ENCODE measurements around the gene SYNCRIP. TPM values are rescaled to one million over a fixed set of nuclear protein-coding genes. Genes with fewer than 3 reads are reported as not detected.
"Not testable (repeated sequence)": the region's sequence is repeated elsewhere in the genome, so short reads cannot be mapped to it uniquely, and the experiment has no call there.

Gene SYNCRIP
- polyA plus RNA-seq, 1 donor from 2014 or later = 111 TPM

- Histone ChIP-seq H3K27ac (ENCODE audit: low read length) (no peak overlapping the region), H3K9ac (ENCODE audit: low read length) (no peak overlapping the region), H3K9me3 (ENCODE audit: low read length) (no peaks in the 10 kb centered on the region), H4K20me1 (ENCODE audit: insufficient read depth) (peaks cover 24% of the 10 kb centered on the region), H2AFZ (ENCODE audit: low read depth, low read length) (no peak overlapping the region), H3K9me2 (ENCODE audit: insufficient read depth, low read length) (no peaks in the 10 kb centered on the region), H3K27me3 (ENCODE audit: insufficient read depth, low read depth, low read length) (no peaks in the 10 kb centered on the region), H3F3A (ENCODE audit: insufficient read depth, low read length, poor library complexity, severe bottlenecking) (peaks cover 4% of the 10 kb centered on the region), H3K36me3 (ENCODE audit: insufficient read depth, low read length) (peaks cover 13% of the 10 kb centered on the region), H3K79me2 (replicated peaks; ENCODE audit: insufficient read depth, low read length) (peaks cover 84% of the 10 kb centered on the region), H3K4me2 (ENCODE audit: low read length) (no peak overlapping the region), H3K4me3 (ENCODE audit: low read length) (no peak overlapping the region)
- TF ChIP-seq EZH2 (IDR thresholded peaks at IDR 0.05; ENCODE audit: borderline replicate concordance, insufficient read depth, low read length, poor library complexity, severe bottlenecking) = no peak
- TF ChIP-seq EP300 (conservative IDR thresholded peaks at IDR 0.05; ENCODE audit: poor library complexity, severe bottlenecking) = no peak
- no peak for TF ChIP-seq SMC3 (conservative IDR thresholded peaks at IDR 0.05; ENCODE audit: poor library complexity)
- no peak for TF ChIP-seq POLR2AphosphoS5 (IDR thresholded peaks at IDR 0.05)
- TF ChIP-seq REST (IDR thresholded peaks at IDR 0.05; ENCODE audit: borderline replicate concordance) = no peak
- no peak for TF ChIP-seq TAF1 (IDR thresholded peaks at IDR 0.05; ENCODE audit: low read depth)
- TF ChIP-seq MXI1 (conservative IDR thresholded peaks at IDR 0.05; ENCODE audit: poor library complexity, severe bottlenecking) = no peak
- TF ChIP-seq, protein P1, sequence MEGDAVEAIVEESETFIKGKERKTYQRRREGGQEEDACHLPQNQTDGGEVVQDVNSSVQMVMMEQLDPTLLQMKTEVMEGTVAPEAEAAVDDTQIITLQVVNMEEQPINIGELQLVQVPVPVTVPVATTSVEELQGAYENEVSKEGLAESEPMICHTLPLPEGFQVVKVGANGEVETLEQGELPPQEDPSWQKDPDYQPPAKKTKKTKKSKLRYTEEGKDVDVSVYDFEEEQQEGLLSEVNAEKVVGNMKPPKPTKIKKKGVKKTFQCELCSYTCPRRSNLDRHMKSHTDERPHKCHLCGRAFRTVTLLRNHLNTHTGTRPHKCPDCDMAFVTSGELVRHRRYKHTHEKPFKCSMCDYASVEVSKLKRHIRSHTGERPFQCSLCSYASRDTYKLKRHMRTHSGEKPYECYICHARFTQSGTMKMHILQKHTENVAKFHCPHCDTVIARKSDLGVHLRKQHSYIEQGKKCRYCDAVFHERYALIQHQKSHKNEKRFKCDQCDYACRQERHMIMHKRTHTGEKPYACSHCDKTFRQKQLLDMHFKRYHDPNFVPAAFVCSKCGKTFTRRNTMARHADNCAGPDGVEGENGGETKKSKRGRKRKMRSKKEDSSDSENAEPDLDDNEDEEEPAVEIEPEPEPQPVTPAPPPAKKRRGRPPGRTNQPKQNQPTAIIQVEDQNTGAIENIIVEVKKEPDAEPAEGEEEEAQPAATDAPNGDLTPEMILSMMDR (IDR thresholded peaks at IDR 0.05; ENCODE audit: poor library complexity, severe bottlenecking) = no peak
- no peak for TF ChIP-seq RAD21 (conservative IDR thresholded peaks at IDR 0.05)
Measured at GRCh38 chr6:85637579-85637978, 5.1 kb downstream of the SYNCRIP start.

GRCh38 chr6:85632164-85632942 is 10.3 kb downstream of the SYNCRIP start:
- no peak for TF ChIP-seq REST (IDR thresholded peaks at IDR 0.05; ENCODE audit: borderline replicate concordance)
- TF ChIP-seq, protein P1 (IDR thresholded peaks at IDR 0.05; ENCODE audit: poor library complexity, severe bottlenecking) = no peak
- TF ChIP-seq MXI1 (conservative IDR thresholded peaks at IDR 0.05; ENCODE audit: poor library complexity, severe bottlenecking) = no peak
- TF ChIP-seq SMC3 (conservative IDR thresholded peaks at IDR 0.05; ENCODE audit: poor library complexity) = no peak
- no peak for TF ChIP-seq EZH2 (IDR thresholded peaks at IDR 0.05; ENCODE audit: borderline replicate concordance, insufficient read depth, low read length, poor library complexity, severe bottlenecking)
- TF ChIP-seq EP300 (conservative IDR thresholded peaks at IDR 0.05; ENCODE audit: poor library complexity, severe bottlenecking) = no peak
- TF ChIP-seq TAF1 (IDR thresholded peaks at IDR 0.05; ENCODE audit: low read depth) = no peak
- TF ChIP-seq POLR2AphosphoS5 (IDR thresholded peaks at IDR 0.05) = no peak
- no peak for TF ChIP-seq RAD21 (conservative IDR thresholded peaks at IDR 0.05)
- no peaks in the 10 kb centered on the region for H3K9me2 ChIP-seq (ENCODE audit: insufficient read depth, low read length)
- no peak overlapping the region for H3K27ac ChIP-seq (ENCODE audit: low read length)
- no peaks in the 10 kb centered on the region for H3F3A ChIP-seq (ENCODE audit: insufficient read depth, low read length, poor library complexity, severe bottlenecking)
- H3K4me2 ChIP-seq (ENCODE audit: low read length) = no peak overlapping the region
- H3K36me3 ChIP-seq (ENCODE audit: insufficient read depth, low read length) = peaks cover 9% of the 10 kb centered on the region
- H3K9me3 ChIP-seq (ENCODE audit: low read length) = no peaks in the 10 kb centered on the region
- H2AFZ ChIP-seq (ENCODE audit: low read depth, low read length) = no peak overlapping the region
- H3K4me3 ChIP-seq (ENCODE audit: low read length) = no peak overlapping the region
- H3K79me2 ChIP-seq (replicated peaks; ENCODE audit: insufficient read depth, low read length) = peaks cover 73% of the 10 kb centered on the region
- H4K20me1 ChIP-seq (ENCODE audit: insufficient read depth) = peaks cover 18% of the 10 kb centered on the region
- H3K27me3 ChIP-seq (ENCODE audit: insufficient read depth, low read depth, low read length) = no peaks in the 10 kb centered on the region
- no peak overlapping the region for H3K9ac ChIP-seq (ENCODE audit: low read length)

DNA sequence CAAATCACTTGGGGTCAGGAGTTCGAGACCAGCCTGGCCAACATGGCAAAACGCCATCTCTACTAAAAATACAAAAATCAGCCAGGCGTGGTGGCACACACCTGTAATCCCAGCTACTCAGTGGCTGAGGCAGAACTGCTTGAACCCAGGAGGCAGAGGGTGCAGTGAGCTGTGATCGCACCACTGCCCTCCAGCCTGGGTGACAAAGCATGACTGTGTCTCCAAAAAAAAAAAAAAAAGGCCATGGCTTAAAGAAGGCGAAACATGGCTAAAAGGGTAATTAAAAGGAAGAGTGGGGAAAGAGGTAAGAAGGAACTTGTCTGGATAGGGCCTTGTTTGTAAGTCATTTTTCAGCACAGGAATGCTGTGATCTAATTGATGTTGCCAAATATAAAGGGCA is 11.6 kb downstream of the SYNCRIP start:
- H3F3A ChIP-seq (ENCODE audit: insufficient read depth, low read length, poor library complexity, severe bottlenecking); H3K4me3 ChIP-seq (ENCODE audit: low read length); H3K9me3 ChIP-seq (ENCODE audit: low read length); H3K9ac ChIP-seq (ENCODE audit: low read length); H3K9me2 ChIP-seq (ENCODE audit: insufficient read depth, low read length); H3K4me2 ChIP-seq (ENCODE audit: low read length); H3K27me3 ChIP-seq (ENCODE audit: insufficient read depth, low read depth, low read length); H3K27ac ChIP-seq (ENCODE audit: low read length); H2AFZ ChIP-seq (ENCODE audit: low read depth, low read length): not testable (repeated sequence)
- Histone ChIP-seq H3K36me3 (ENCODE audit: insufficient read depth, low read length) (peaks cover 12% of the 10 kb centered on the region), H4K20me1 (ENCODE audit: insufficient read depth) (peaks cover 23% of the 10 kb centered on the region), H3K79me2 (replicated peaks; ENCODE audit: insufficient read depth, low read length) (peaks cover 74% of the 10 kb centered on the region)

All from neural cell (in vitro differentiated cells).